CD4-positive, alpha-beta T cell treated with Interleukin-21 for 1 hour (primary cell): ENCODE measurements around the gene LRRC75B.
A peak's percentile ranks its signal among the peaks of the same experiment; 100 is the strongest.
"Not testable (repeated sequence)": the region's sequence is repeated elsewhere in the genome, so short reads cannot be mapped to it uniquely, and the experiment has no call there.

ENCODE experiments used
- DNase-seq: peaks from one replicate; pipeline ENCODE4 v3.0.0-alpha.2; 2020

The LRRC75B gene, protein sequence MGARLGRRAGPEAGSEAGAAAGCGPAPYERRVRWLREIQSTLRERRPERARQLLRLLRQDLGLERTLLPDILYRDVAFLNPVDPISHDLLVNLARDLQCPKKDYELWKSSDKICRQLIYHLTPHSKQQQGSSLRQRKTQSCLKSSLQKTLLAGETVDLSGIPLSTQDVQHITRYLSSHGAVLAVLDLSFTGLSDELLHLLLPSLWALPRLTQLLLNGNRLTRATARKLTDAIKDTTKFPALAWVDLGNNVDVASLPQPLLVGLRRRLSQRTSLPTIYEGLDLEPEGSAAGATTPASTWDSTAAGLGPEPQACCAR

GRCh38 chr22:24592851-24593558, at the start of gene LRRC75B:
TSS of gene LRRC75B (minus strand) at chr22:24593073. CDS start at chr22:24593039, 34 bp downstream.
- DNase-seq, result peak; percentile 13

DNA sequence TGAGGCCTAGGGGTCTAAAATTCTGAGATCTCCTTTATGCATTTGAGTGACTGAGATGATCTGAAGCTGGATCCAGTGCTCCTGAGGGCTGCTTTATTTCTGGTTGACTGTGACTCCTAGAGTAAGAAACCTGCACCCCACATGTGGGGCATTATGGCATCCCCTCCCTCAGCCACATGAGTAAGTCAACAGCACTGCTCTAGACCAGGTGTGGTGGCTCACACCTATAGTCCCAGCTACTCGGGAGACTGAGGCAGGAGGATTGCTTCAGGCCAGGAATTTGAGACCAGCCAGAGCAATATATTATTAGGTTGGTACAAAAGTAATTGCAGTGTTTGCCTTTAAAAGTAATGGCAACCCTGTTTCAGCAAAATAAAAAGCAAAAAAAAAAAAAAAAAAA, 49.4 kb upstream of the LRRC75B start:
- not testable (repeated sequence) for DNase-seq

- not testable (repeated sequence) for DNase-seq
Measured at GRCh38 chr22:24636513-24636912, 43.6 kb upstream of the LRRC75B start.

GRCh38 chr22:24634776-24635389, 42.0 kb upstream of the LRRC75B start:
- DNase-seq, result peak; percentile 22

DNA sequence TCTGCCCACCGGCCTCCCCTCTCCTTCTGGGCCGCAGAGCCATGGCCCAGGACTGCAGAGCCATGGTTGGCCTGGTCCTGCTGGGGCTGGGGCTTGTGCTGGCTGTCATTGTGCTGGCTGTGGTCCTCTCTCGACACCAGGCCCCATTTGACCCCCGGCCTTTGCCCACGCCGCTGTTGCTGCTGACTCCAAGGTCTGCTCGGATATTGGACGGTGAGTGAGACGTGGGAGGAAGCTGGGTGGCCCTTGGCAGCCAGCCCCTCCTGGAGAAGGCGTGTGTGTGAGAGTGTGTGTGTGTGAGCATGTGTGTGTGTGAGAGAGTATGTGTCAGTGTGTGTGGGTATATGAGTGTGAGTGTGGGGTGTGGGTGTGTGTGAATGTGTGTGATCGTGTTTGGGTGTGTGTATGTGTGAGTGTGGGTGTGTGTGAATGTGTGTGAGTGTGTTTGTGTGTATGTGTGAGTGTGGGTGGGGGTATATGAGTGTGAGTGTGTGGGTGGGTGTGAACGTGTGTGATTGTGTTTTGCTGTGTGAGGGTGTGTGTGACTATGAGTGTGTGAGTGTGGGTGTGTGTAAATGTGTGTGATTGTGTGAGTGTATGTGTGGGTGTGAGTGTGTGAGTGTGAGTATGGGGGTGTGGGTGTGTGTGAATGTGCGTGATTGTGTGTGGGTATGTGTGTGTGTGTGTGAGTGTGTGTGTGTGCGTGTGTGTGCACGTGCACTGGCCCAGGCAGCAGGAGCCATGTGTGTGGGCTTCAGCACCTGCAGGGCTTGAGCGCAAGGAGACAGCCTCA, 40.6 kb upstream of the LRRC75B start:
- DNase-seq, result not testable (repeated sequence)

DNA sequence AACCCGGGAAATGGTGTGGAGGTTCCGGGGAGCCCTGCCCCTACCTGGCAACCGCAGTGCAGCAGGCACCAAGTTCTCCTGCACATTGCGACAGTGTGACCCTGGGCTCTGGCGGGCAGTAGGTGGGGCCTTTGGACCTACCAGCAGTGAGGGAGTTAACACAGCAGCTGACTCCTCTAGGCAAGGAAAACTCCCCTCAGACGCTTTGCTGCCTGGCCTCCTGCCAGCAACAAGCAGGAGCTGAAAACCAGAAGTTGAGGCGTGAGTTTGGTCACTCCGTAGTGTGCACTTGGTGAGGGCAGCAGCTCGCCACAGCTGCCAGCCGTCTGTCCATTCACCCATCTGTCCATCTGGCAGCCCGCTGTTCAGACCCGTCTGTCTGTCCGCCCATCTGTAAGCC, 39.8 kb upstream of the LRRC75B start:
- not testable (repeated sequence) for DNase-seq

DNA sequence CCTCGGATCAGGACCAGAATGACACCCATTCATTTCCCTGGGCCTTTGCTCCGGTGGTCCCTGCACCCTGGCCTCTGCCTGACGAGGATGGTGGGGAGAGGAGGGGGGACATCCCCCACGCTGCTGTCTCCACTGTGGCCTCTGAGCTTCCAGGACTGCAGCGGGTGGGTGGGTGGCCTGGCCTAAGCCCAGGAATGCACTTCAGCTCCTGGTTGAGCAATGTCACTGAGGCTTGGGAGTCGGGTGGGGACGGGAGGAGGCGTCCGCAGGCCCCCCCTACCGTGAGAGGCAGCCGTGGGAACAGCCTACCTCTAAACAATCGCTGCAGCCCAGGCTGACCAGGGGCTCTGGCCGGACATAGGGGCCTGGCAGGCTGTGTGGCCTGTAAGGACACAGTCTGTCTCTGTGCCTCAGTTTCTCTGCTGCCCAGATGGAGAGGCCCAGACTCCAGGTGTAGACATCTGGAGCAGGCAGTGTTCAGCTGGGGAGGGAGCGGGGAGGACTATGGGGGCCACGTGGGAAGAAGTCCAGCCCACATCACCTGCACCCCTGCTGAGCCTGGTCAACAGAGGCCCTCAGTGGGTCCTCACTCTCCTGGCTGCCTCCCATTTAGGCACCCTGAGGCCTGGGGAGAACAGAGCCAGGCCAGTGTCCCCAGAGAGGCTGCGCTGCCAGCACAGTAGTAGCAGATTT, 38.7 kb upstream of the LRRC75B start:
- DNase-seq, result not testable (repeated sequence)

- DNase-seq, result not testable (repeated sequence)
Measured at GRCh38 chr22:24630812-24631427, 38.0 kb upstream of the LRRC75B start.

DNA sequence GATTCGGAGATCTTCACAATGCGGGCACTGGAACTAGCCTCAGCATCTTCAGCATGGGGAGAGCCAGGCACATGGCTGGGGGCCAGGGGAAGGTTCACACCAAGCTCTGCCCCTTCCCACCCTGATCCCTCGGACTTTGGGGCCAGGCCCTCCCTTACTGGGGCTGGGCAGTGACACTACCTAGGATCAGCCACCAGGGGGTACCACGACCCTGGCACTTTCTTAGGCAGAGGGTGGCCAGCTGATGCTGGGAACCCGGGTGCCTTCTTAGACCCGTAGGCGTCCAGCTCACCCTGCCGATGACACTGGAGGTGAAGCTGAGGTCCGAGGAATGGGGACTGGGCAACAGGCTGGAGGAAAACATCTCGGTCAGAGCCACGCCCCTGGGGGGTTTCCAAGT, 36.2 kb upstream of the LRRC75B start:
- not testable (repeated sequence) for DNase-seq

DNA sequence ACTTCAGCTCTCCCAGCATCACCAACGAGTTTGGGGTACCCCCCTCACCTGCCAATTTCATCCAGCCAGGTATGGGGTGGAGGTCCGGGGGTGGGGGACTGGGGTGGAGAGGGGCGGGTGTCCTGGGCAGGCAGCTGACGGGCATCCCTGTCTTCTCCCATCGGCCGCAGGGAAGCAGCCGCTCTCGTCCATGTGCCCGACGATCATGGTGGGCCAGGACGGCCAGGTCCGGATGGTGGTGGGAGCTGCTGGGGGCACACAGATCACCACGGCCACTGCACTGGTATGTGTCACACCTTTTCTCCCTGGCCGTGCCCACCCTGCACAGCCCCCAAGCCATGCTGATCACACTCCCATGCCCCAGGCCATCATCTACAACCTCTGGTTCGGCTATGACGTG, 35.0 kb upstream of the LRRC75B start:
- not testable (repeated sequence) for DNase-seq

DNA sequence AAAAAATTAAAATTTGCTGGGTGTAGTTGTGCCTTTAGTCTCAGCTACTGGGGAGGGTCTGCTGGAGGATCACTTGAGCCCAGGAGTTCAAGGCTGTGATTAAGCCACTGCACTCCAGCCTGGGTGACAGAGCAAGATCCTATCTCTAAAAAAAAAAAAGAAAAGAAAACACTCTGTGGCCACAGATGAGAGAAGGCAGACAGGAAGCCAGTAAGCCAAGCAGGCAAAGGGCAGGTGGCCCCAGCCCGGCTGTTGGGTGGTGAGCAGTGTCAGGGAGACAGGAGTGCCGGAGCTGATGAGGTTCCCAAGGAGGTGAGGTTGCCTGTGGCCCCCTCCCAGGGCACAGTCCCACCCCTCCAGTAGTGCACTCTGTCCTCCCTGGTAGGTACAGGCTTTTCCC, 29.7 kb upstream of the LRRC75B start:
- not testable (repeated sequence) for DNase-seq

DNA sequence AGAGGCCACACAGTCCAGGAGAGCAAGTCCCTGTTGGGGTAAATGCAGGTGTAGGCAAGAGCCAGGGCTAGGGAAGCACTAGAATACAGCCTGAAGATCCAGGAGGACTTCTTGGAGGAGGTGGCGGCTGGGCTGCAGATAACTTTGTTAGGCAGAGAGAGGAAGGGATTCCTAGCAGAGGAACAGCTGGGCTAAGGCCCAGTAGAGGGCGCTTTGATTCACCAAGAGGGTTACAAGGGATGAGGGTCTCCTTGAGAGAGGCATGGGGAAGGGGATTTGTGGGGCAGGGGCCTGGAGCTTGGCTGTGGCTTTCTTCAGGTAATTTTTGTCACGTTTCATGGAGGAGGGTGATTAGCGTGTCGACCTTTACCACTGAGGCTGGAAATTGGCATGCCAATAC, 28.4 kb upstream of the LRRC75B start:
- DNase-seq, result not testable (repeated sequence)

- DNase-seq, result not testable (repeated sequence)
Measured at GRCh38 chr22:24614794-24615193, 21.9 kb upstream of the LRRC75B start.

- not testable (repeated sequence) for DNase-seq
Measured at GRCh38 chr22:24609888-24610287, 17.0 kb upstream of the LRRC75B start.

DNA sequence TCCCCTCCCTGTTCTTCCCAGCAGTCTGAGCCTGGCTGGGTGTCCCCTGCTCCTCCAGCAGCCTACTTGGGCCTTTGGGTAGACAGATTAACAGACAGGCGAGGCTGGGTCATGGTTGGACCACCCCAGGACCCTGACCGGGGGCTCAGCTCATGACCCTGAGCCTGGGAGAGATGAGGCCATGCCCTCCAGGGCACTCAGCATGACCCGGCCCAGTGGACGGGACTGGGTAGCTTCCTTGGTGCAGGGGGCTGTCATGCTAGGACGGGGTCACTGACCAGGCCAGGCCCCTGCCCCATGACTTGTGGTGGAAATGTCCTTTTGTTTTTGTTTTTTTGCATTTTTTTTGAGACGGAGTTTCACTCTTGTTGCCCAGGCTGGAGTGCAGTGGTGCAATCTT, 15.5 kb upstream of the LRRC75B start:
- not testable (repeated sequence) for DNase-seq

DNA sequence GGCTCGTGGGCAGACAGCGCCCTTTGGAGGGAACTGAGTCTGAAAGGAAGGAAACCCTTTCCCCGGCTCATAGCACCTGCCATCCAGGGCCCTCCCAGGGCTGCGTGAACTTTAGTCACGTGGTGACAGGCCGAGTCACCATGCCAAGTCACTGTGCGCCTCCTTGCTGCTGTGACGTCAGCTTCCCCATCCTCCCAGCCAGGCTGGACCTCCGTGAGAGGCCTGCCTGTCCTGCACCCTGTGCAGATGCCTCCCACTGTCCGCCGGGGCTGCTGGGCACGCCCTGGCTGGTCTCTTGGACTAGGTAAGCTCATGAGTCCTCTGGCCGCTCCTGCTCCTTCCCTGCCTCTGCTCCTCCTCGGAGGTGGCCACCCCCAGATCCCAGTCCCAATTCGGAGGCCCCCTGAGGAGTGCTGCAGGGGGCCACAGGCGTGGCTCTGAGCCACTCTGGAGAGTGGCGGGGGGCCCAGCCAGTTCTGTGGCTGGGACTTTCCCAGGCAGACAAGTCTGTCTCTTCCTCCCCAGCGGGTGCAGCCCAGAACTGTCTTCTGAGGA, 14.6 kb upstream of the LRRC75B start:
- peak; percentile 67 for DNase-seq

- DNase-seq, result not testable (repeated sequence)
Measured at GRCh38 chr22:24606340-24606739, 13.5 kb upstream of the LRRC75B start.

- DNase-seq, result peak; percentile 19
Measured at GRCh38 chr22:24603770-24604629, 11.1 kb upstream of the LRRC75B start.

DNA sequence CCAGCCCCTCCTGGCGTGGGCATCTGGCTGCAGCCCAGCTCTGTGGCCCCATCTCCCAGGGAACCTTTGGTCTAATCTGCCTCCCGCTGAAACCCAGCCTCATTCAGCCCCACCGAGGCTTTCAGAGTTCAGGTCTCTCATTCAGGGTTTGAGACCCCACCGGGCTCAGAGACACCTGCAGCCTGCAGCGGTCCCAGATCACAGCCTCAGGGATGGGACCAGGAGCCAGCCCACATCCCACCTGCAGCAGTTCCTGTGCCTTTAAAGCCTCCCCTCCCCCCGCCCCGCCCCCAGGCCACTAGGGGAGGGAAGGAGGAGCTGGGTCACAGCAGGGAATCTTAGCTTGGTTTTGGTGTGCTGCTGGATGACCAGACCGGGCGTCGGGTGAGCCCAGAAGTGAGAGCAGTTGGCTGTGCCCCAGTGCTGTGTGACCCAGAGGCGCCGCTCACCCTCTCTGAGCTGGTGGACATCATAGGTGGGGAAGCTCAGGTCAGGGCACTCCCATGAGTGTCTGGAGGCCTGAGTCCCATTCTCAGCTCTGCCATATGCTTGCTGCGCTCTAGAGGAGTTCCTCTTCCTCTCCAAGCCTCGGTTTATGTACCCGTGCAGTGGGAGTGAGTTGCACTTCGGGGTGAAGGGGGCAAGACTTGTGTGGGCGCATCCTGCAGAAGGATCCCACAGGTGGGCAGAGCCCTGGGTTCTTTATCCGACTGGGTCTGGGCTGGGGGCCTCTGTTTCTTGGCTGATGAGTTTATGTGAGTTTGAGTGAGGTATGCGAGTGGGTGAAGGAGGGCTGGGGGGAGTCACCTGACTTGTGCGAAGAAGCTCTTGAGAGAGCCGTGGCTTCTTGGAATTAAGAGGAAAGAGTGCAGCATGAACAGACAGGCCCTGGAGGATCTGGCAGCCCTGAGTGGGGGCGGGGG, 10.2 kb upstream of the LRRC75B start, which contains the start of gene GGT1:
Gene GGT1 (plus strand): TSS at position 347 of the 923 bp plus-strand sequence. CDS start 7,889 bp downstream, outside the sequence.
- not testable (repeated sequence) for DNase-seq
